Gastrocnemius medialis (tissue), 4 donors: ENCODE measurements around the gene ADAMTSL1.

ENCODE experiments used
- CTCF ChIP-seq, 5 experiments: fragments of 450-650 bp in 3 of 5; fragments of 200-600 bp in 2 of 5; sonication (generic) in 2 of 5; IDR thresholded peaks in 4 of 5; conservative IDR thresholded peaks in 1 of 5; 1 replicate in 4 of 5; 2 replicates in 1 of 5; pipeline ENCODE4 v1.5.1; 2016 to 2019; ENCODE audit warnings: antibody characterized with exemption in 5 of 5, mild to moderate bottlenecking in 3 of 5, moderate library complexity in 3 of 5
- POLR2A ChIP-seq, 2 donors: fragments of 450-650 bp; IDR thresholded peaks; one replicate each; pipeline ENCODE4 v1.6.1; 2017; ENCODE audit warnings: antibody characterized with exemption in 2 of 2, mild to moderate bottlenecking in 2 of 2, moderate library complexity in 2 of 2

GRCh38 chr9:18703151-18703900 is 229.4 kb downstream of the ADAMTSL1 start:
- TF ChIP-seq POLR2A (IDR thresholded peaks at IDR 0.05) (no peak), CTCF (IDR thresholded peaks at IDR 0.05 in 4 of 5, conservative IDR thresholded peaks at IDR 0.05 in 1 of 5) (no peak)
